H1 (cell line): ENCODE data around the gene TIAL1. TPM values are rescaled to one million over a fixed set of nuclear protein-coding genes. Genes with fewer than 3 reads are reported as not detected.

ENCODE experiments used
- CTCF ChIA-PET: fragments of 300-600 bp; sonication (Branson Sonifier 250); formaldehyde crosslinking; loops from one replicate; lab custom pipeline; 2021; ENCODE audit not compliant: partially characterized antibody; lab: Charles Lee
- POLR2A ChIA-PET: fragments of 300-600 bp; sonication (Branson Sonifier 250); formaldehyde crosslinking; loops from one replicate; lab custom pipeline; 2021; ENCODE audit warnings: inconsistent platforms; ENCODE audit not compliant: partially characterized antibody; lab: Charles Lee
- DNase-seq, 2 experiments: peaks; one replicate each; pipeline versions ENCODE4 v3.0.0 to v3.0.0-alpha.2; 2010 to 2022; ENCODE audit warnings: low spot score in 2 of 2, low read depth in 1 of 2, mixed read lengths in 1 of 2
- FAIRE-seq: peaks from 2 replicates; lab custom pipeline; 2011; peaks lifted over from hg19 to GRCh38; lab: Jason Lieb, UNC
- H2AFZ ChIP-seq: 2 replicates; pipeline ENCODE4 v1.8.1; 2012; ENCODE audit warnings: low read length, inconsistent platforms
- H2AK5ac ChIP-seq: 2 replicates; pipeline ENCODE4 v1.6.1; 2013; ENCODE audit warnings: low read depth, low read length
- H2BK120ac ChIP-seq: replicated peaks from 2 replicates; pipeline ENCODE3; 2013; ENCODE audit warnings: low read depth, low read length, inconsistent platforms
- H2BK12ac ChIP-seq: 2 replicates; pipeline ENCODE4 v1.6.1; 2013; ENCODE audit warnings: low read depth, low read length
- H2BK15ac ChIP-seq: 2 replicates; pipeline ENCODE4 v1.6.1; 2013; ENCODE audit warnings: low read length
- H2BK20ac ChIP-seq: 2 replicates; pipeline ENCODE4 v1.6.1; 2013; ENCODE audit warnings: low read length
- H2BK5ac ChIP-seq: 2 replicates; pipeline ENCODE4 v1.6.1; 2013; ENCODE audit warnings: low read depth, low read length
- H3K14ac ChIP-seq: 2 replicates; pipeline ENCODE4 v1.6.1; 2013; ENCODE audit warnings: inconsistent platforms; ENCODE audit not compliant: insufficient read length
- H3K18ac ChIP-seq: 2 replicates; pipeline ENCODE4 v1.6.1; 2013; ENCODE audit warnings: low read length; ENCODE audit errors: extremely low read depth
- H3K23ac ChIP-seq: 2 replicates; pipeline ENCODE4 v1.6.1; 2013; ENCODE audit warnings: inconsistent platforms; ENCODE audit not compliant: insufficient read length
- H3K23me2 ChIP-seq: 2 replicates; pipeline ENCODE4 v1.6.1; 2013; ENCODE audit warnings: low read depth, low read length
- H3K27ac ChIP-seq: 2 replicates; pipeline ENCODE4 v1.6.1; 2011; ENCODE audit warnings: low read depth, low read length, inconsistent platforms
- H3K27me3 ChIP-seq, 4 experiments: replicated peaks in 1 of 4; 1 replicate in 1 of 4; 2 replicates in 3 of 4; pipeline versions ENCODE4 v1.6.1 to v1.8.1; 2011 to 2013; ENCODE audit warnings: low read length in 3 of 4, mild to moderate bottlenecking in 3 of 4, inconsistent platforms in 2 of 4, mixed read lengths in 2 of 4, moderate library complexity in 1 of 4; ENCODE audit not compliant: control insufficient read depth in 3 of 4, insufficient read depth in 3 of 4; ENCODE audit errors: extremely low read depth in 1 of 4
- H3K36me3 ChIP-seq, 4 experiments: 2 replicates each; pipeline versions ENCODE4 v1.6.1 to v1.8.1; 2011 to 2013; ENCODE audit warnings: mild to moderate bottlenecking in 4 of 4, low read length in 3 of 4, moderate library complexity in 2 of 4, control low read depth in 1 of 4, inconsistent platforms in 1 of 4; ENCODE audit not compliant: insufficient read depth in 4 of 4, control insufficient read depth in 2 of 4
- H3K4ac ChIP-seq: replicated peaks from 2 replicates; pipeline ENCODE3; 2013; ENCODE audit warnings: low read length, low read depth, mixed read lengths, inconsistent platforms; ENCODE audit not compliant: insufficient read length
- H3K4me1 ChIP-seq, 4 experiments: replicated peaks in 1 of 4; 1 replicate in 1 of 4; 2 replicates in 3 of 4; pipeline versions ENCODE4 v1.6.1 to v1.8.1; 2011 to 2013; ENCODE audit warnings: low read length in 3 of 4, inconsistent platforms in 2 of 4, mixed read lengths in 1 of 4; ENCODE audit not compliant: insufficient read depth in 4 of 4, control insufficient read depth in 3 of 4
- H3K4me2 ChIP-seq, 2 experiments: 2 replicates each; pipeline versions ENCODE4 v1.6.1 to v1.8.1; 2011 to 2013; ENCODE audit warnings: low read depth in 2 of 2, low read length in 2 of 2, control low read depth in 1 of 2, inconsistent platforms in 1 of 2, mild to moderate bottlenecking in 1 of 2; ENCODE audit not compliant: insufficient read depth in 1 of 2
- H3K4me3 ChIP-seq, 4 experiments: fragments of 200-600, 300-600 bp in 1 of 4; sonication (generic), shearing (Covaris generic), sonication (Bioruptor Twin) in 1 of 4; 2 replicates each; pipeline versions ENCODE4 v1.5.1 to v1.8.1; 2011 to 2016; ENCODE audit warnings: low read length in 4 of 4, low read depth in 3 of 4, control low read depth in 2 of 4, inconsistent platforms in 2 of 4, mild to moderate bottlenecking in 2 of 4, mixed read lengths in 1 of 4, moderate library complexity in 1 of 4; ENCODE audit not compliant: insufficient read depth in 2 of 4; ENCODE audit errors: extremely low read depth in 1 of 4
- H3K56ac ChIP-seq: replicated peaks from 2 replicates; pipeline ENCODE3; 2013; ENCODE audit warnings: low read depth, mild to moderate bottlenecking, mixed read lengths, low read length, inconsistent platforms; ENCODE audit not compliant: insufficient read length
- H3K79me1 ChIP-seq: 2 replicates; pipeline ENCODE4 v1.6.1; 2013; ENCODE audit warnings: low read depth, low read length, control low read depth
- H3K79me2 ChIP-seq, 2 experiments: 2 replicates each; pipeline versions ENCODE4 v1.6.1 to v1.8.1; 2012 to 2013; ENCODE audit warnings: low read length in 2 of 2, mild to moderate bottlenecking in 2 of 2, inconsistent platforms in 1 of 2; ENCODE audit not compliant: insufficient read depth in 2 of 2, control insufficient read depth in 1 of 2
- H3K9ac ChIP-seq, 4 experiments: replicated peaks in 1 of 4; 1 replicate in 1 of 4; 2 replicates in 3 of 4; pipeline versions ENCODE4 v1.6.1 to v1.8.1; 2011 to 2013; ENCODE audit warnings: low read depth in 3 of 4, low read length in 3 of 4, control low read depth in 2 of 4, mild to moderate bottlenecking in 2 of 4, moderate library complexity in 2 of 4, inconsistent platforms in 1 of 4; ENCODE audit errors: extremely low read depth in 1 of 4
- H3K9me3 ChIP-seq, 2 experiments: 2 replicates each; pipeline versions ENCODE4 v1.6.1 to v1.8.1; 2012 to 2013; ENCODE audit warnings: mild to moderate bottlenecking in 2 of 2, moderate library complexity in 2 of 2, control low read depth in 1 of 2, inconsistent platforms in 1 of 2, low read depth in 1 of 2, low read length in 1 of 2, mixed read lengths in 1 of 2; ENCODE audit not compliant: insufficient read depth in 2 of 2
- H4K20me1 ChIP-seq, 2 experiments: replicated peaks in 1 of 2; 2 replicates each; pipeline versions ENCODE3 to v1.8.1; 2011 to 2013; ENCODE audit warnings: inconsistent platforms in 2 of 2, low read length in 2 of 2, mild to moderate bottlenecking in 1 of 2; ENCODE audit not compliant: insufficient read depth in 2 of 2, control insufficient read depth in 1 of 2
- H4K5ac ChIP-seq: 2 replicates; pipeline ENCODE4 v1.6.1; 2013; ENCODE audit warnings: low read length, low read depth, mixed read lengths, inconsistent platforms; ENCODE audit not compliant: insufficient read length
- H4K8ac ChIP-seq: 2 replicates; pipeline ENCODE4 v1.8.0; 2013; ENCODE audit warnings: mild to moderate bottlenecking, moderate library complexity, low read length, inconsistent platforms; ENCODE audit not compliant: insufficient read depth; ENCODE audit errors: extremely low read depth
- H4K91ac ChIP-seq: replicated peaks from 2 replicates; pipeline ENCODE3; 2013; ENCODE audit warnings: low read length, mixed read lengths, inconsistent platforms; ENCODE audit not compliant: insufficient read length
- CBX8 ChIP-seq: fragments of 300-800, 300-1000 bp; sonication (generic); IDR thresholded peaks from 2 replicates; pipeline ENCODE4 v1.7.1; 2016; ENCODE audit warnings: low read depth, low read length, borderline replicate concordance
- CTCF ChIP-seq, 3 experiments: IDR thresholded peaks; 1 replicate in 2 of 3; 2 replicates in 1 of 3; pipeline versions ENCODE4 v1.5.1 to v1.6.1; 2011; ENCODE audit warnings: low read length in 3 of 3, mild to moderate bottlenecking in 3 of 3, inconsistent platforms in 2 of 3, low read depth in 1 of 3, moderate library complexity in 1 of 3; ENCODE audit not compliant: insufficient read depth in 1 of 3; ENCODE audit errors: control extremely low read depth in 1 of 3
- PHF8 ChIP-seq: fragments of 200-600 bp; sonication (generic); conservative IDR thresholded peaks from 2 replicates; pipeline ENCODE4 v1.7.1; 2012; ENCODE audit warnings: low read depth, mild to moderate bottlenecking, inconsistent platforms, low read length, moderate library complexity
- RXRA ChIP-seq: IDR thresholded peaks from 2 replicates; pipeline ENCODE4 v1.6.1; 2011; ENCODE audit warnings: low read depth, mild to moderate bottlenecking, low read length, moderate library complexity; ENCODE audit not compliant: insufficient read depth
- TBP ChIP-seq: IDR thresholded peaks from 2 replicates; pipeline ENCODE4 v1.6.1; 2011; ENCODE audit warnings: low read depth, low read length, improper control_type of control experiment
- WGBS, 2 experiments: shearing (Covaris generic) in 1 of 2; methylation state at CpG; one replicate each; pipeline versions ENCODE4 v1.1.6 to v1.1.7; 2013 to 2015; ENCODE audit warnings: low lambda C conversion rate in 2 of 2, mixed read lengths in 2 of 2, inconsistent platforms in 1 of 2, low coverage in 1 of 2, missing lambda C conversion rate in 1 of 2; ENCODE audit not compliant: insufficient replicate concordance in 2 of 2, insufficient coverage in 1 of 2, insufficient read length in 1 of 2; ENCODE audit errors: extremely low coverage in 1 of 2, missing lambda C conversion rate in 1 of 2; 5-methylcytosine and 5-hydroxymethylcytosine counted together
- polyA plus RNA-seq, 7 experiments: library from polyadenylated mRNA; depleted of rRNA in 3 of 7; stranded (reverse) in 5 of 7; unstranded in 2 of 7; fragments of >200 nt in 5 of 7; fragments of 200-250 nt in 2 of 7; gene quantifications; 1 replicate in 5 of 7; 2 replicates in 1 of 7; 4 replicates in 1 of 7; pipeline versions ENCODE4 v1.2.1 to v1.2.3, GENCODE V29; 2011 to 2013; ENCODE audit warnings: missing spikeins in 2 of 7, mixed read lengths in 2 of 7
- total RNA-seq: library from RNA; stranded (reverse); fragmentation: NEBNext Ultra II Directional; extraction: Animal tissue kit (Norgen Biotek cat#: 25700); gene quantifications from 2 replicates; pipeline ENCODE4 v1.2.1, GENCODE V29; 2021

TIAL1 gene
- total and polyA plus RNA-seq, 2 of the 8 experiments (the other 6 are each of a cell fraction or from before 2014, with no cell fraction given) = 50.4 to 166 TPM

GRCh38 chr10:119540038-119540437 lies 56.7 kb downstream of the TIAL1 start:
- peaks cover 17 to 44% (median 28%) of the 10 kb centered on the region in 4 experiments for H3K27me3 ChIP-seq
- POLR2A ChIA-PET = no interaction called here
- WGBS, 2 experiments = 83% methylated on average over 4 of the region's 4 CpGs; no CpG with 5 or more reads in 1 of the 2 experiments

More at GRCh38 chr10:119540038-119540437, 56.7 kb downstream of the TIAL1 start:
- Histone ChIP-seq H3K14ac (no peak overlapping the region), H3K4ac (no peak overlapping the region), H3K36me3 (no peaks in the 10 kb centered on the region; a peak in 1 of 8 replicates), H2BK5ac (no peak overlapping the region), H4K5ac (no peak overlapping the region), H3K79me1 (no peaks in the 10 kb centered on the region), H3K4me2 (no peak overlapping the region), H2AFZ (no peak overlapping the region), H4K91ac (no peak overlapping the region), H3K4me3 (no peak overlapping the region), H3K56ac (no peak overlapping the region), H4K8ac (no peak overlapping the region), H3K79me2 (no peaks in the 10 kb centered on the region), H2BK20ac (no peak overlapping the region), H2BK15ac (no peak overlapping the region), H2BK120ac (no peak overlapping the region), H4K20me1 (peaks cover 0 to 7% of the 10 kb centered on the region in 2 experiments), H3K18ac (no peak overlapping the region), H3K9me3 (no peaks in the 10 kb centered on the region), H2BK12ac (no peak overlapping the region), H3K23ac (no peak overlapping the region), H2AK5ac (no peak overlapping the region), H3K4me1 (peaks cover 2 to 14% (median 8%) of the 10 kb centered on the region in 4 experiments; a peak in 6 of 7 replicates), H3K9ac (no peak overlapping the region), H3K27ac (no peak overlapping the region), H3K23me2 (peaks cover 19% of the 10 kb centered on the region)
- FAIRE-seq = no peak
- no peak for DNase-seq
- no peak for TF ChIP-seq PHF8
- no peak for TF ChIP-seq CBX8
- no peak for TF ChIP-seq TBP
- TF ChIP-seq CTCF (IDR thresholded peaks at IDR 0.05; ENCODE audit: control extremely low read depth in 1 of 3, insufficient read depth in 1 of 3, low read depth in 1 of 3, low read length in 3 of 3) = no peak
- TF ChIP-seq RXRA = no peak
- CTCF ChIA-PET = interaction anchor here (0.7 to 1.4 kb wide), 3 partner anchors 10 to 233 kb away, joined by 3 to 4 read pairs (median 3); no protein-coding TSS in a partner anchor
